GM21367 (cell line): ENCODE results near the gene MAPKAP1.

Source experiments
- ATAC-seq: cut with Tn5 transposase; IDR thresholded peaks from one replicate; pipeline ENCODE4 v1.9.1; 2021; ENCODE audit not compliant: unreplicated experiment

MAPKAP1 gene

DNA sequence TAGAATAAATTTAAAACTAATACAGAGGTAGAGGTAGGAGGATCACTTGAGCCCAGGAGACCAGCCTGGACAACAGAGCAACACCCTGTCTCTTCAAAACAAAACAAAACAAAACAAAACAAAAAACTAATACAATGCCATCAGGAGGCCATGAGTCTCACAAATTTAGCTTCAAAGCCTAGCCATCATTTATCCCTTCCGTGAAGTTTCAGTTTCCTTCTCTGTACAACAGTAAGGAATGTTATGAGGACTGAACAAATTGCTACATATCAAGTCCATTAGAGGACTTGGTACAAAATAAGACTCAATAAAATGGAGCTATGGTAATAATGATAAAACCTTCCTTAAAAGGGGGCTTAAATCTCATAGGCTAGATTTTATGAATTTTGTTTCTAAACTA, 60.8 kb downstream of the MAPKAP1 start:
- no peak for ATAC-seq

DNA sequence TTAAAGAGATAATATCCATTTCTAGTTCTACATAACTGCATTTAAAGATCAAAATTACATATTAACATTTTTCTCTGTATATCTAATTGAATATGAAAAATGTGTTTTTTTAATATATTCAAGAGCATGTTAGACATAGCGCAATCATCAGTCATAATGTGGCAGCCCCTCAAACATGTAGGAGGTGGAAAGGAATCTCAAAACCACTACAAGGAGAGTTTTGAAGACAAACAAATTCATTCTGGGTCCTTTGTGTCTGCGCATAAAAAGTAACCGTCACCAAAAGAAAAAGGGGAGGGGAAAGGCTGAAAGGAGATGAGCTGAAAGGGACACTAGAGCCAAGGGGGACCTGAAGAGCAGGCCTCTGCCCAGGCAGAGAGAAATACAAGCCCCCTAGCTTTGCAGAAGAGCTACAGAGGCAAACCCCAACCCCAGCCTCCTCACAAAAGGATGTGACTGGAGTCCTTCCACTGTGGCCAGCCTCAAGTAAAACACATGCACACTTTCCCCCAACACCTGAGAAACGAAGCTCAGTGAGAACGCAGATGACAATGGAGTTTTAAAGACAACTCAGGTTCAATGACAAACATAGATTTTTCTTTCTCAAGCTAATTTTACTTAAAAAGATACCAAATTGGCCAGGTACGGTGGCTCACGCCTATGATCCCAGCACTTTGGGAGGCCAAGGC, 62.0 kb downstream of the MAPKAP1 start:
- ATAC-seq, result no peak

DNA sequence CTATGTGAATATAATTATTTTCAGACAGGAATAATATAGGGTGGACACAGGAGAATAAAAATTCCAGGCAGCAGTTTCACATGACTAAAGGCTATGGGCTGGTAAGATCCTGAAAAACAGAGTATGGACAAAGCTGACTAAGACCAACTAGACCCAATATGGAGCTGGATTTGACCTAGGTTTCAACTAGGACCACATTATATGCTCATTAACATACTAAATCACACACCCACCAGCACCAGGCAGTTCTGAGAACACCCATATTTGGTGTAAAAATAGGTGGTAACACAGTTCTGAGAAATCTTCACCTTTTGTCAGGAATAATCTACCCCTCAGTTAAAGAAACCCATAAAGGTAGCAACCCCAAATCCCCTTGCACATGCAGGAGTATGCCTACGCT, 64.7 kb downstream of the MAPKAP1 start:
- no peak for ATAC-seq

DNA sequence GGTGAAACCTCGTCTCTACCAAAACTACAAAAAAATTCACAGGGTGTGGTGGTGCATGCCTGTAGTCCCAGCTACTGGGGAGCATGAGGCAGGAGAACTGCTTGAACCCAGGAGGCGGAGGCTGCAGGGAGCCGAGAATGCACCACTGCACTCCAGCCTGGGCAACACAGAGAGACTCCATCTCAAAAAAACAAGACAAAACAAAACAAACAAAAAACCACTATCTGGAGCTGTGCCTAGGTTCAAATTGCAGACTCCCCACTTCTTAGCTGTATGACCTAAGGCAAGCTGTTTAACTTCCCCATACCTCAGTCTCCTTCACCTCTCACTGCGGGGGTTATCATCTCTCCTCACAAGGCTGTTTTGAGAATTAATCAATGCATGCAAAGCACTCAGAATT, 68.0 kb downstream of the MAPKAP1 start:
- no peak for ATAC-seq

DNA sequence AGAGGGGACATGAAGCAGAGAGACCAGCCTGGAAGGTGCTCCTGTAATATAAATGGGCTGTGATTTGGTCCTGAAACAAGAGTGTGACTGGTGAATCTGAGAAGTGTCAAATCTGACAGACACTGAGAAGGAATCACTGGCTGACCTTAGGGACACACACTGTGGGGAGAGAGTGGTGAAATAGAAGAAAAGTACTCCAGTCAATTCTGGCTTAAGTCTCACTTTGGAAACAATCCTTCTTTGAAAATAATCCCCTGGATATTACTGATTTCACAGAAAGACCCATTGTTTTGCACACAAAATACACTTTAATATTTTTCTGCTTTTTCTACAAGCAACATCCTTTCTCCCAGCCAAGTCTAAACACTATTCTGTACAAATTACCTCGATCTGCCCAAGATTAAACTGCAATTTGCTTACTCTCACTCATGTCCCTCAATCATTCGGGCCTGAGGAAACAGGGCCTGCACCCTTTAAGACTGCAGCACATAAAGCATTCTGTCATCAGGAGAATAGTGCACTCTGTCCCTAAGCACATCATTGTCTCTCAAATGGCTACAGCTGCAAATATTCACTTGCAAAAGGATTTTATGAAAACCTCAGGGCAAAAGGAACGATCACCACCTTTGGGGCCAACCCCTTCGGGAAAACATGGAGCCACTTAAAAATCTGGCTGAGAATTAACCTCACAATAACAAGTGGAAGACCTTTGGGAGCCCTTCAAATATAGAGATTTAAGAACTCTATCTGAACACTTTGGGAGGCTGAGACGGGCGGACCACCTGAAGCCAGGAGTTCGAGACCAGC, 68.6 kb downstream of the MAPKAP1 start:
- ATAC-seq, result no peak

GRCh38 chr9:125637241-125637640, 69.8 kb downstream of the MAPKAP1 start:
- ATAC-seq, result no peak

DNA sequence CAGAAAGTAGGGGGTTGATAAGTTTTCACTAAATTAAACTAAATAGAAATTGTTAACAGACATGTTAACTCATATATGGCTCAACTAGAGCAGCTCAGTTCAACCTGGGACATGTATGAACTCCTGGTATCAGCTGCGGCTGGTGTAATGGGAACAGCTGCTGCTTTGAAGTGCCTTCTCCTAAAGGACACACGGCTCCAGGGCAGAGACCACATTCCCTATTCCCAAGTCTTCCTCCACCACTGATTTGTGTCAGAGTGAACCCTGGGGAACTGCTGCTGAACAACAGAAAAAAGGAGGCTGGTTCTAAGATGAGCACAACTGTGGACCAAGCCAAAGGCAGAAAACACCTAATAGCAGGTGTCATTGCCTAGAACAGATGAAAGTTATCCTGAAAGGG, 71.1 kb downstream of the MAPKAP1 start:
- ATAC-seq, result no peak

DNA sequence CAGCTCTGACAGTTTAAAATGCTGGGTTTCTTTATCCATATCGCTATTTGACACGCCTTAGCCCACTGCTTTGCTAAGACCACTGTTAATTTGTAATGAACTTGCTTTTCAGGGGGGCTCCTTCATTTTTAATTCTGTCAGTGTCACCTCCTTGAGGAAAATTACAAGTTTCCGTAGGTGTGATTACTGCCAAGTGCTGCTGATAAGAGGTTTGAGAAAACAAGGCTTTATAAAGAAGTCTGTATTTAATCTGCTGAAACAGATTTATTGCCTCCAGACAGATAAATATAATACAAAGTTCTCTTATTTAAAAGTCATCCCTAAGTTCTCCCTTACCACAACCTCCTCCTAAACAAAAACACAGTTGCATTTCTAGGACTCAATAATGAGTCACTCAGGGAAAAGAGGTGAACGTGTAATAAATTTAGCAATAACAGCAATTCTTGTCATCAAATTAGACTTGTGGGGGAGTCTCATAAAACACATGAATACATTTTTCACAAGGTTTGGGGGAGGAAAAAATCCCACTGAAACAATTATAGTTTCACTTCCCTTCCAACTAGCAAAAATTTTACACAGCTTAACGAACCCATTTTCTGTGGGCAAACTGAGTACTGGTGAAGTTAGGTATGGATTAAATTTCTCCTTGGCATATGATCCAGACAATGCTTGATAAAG, 72.8 kb downstream of the MAPKAP1 start:
- no peak for ATAC-seq

DNA sequence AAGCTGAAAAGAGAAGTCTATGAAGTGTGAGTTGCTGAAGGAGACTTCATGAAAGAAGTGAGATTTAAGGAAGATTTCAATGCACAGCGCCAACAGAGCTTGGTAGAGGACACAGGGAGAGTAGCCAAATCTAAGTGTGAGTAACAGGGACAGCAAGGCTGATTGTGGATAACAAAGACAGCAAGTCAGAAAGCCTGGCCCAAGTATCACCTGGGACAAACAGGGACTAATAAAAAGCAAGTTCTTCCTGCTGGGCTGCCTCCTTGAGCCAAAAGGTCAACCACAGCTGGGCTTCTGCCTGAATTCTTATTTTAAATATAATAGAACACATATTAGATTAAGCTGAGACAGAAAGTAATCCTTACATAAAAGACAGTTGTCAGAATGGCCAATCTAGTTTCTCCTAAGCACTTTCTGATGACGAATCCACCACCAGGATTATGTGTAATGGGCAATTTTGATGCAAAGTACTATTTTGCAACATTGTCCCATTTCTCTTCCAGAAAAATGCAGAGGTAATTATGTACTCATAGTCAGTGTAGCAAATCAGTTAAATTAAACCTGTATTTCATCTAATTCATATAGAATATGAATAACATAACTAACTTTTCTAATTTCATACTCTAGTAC, 73.8 kb downstream of the MAPKAP1 start:
- ATAC-seq, result no peak

DNA sequence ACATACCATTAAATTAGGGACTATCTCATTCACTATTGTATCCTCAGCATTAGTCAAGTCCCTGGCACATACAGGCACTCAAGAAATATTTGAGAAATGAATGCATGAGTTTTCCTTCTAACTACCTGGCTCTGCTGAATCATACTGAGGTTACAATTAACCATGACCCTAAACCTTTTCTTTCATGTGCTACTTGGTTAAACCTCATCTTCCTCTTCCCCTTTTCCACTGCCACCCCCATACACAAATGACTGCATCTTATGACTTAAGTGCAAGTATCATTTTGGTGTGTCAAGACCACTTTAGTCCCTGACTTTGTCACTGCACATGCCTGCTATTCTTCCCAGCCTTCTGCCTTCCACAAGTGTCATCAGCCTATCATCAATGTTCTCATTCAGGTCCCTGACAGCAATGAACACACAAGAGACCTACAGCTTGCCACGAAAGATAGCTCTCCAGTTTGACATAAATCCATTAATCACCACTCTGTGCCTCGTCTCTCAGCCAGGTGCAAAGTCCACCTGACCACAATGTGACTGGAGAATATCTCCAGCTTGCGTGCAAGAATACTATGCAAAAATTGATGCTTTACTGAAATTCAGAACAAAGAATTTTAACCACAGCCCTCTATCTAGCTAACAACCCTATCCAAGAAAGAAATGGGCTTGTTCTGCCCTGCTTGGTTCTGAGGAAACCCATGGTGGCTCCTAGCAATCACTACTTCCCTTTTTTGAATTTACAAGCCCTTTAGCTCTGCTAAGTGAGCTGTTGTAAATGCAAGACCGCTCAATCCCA, 74.5 kb downstream of the MAPKAP1 start:
- peak; percentile 40 for ATAC-seq

DNA sequence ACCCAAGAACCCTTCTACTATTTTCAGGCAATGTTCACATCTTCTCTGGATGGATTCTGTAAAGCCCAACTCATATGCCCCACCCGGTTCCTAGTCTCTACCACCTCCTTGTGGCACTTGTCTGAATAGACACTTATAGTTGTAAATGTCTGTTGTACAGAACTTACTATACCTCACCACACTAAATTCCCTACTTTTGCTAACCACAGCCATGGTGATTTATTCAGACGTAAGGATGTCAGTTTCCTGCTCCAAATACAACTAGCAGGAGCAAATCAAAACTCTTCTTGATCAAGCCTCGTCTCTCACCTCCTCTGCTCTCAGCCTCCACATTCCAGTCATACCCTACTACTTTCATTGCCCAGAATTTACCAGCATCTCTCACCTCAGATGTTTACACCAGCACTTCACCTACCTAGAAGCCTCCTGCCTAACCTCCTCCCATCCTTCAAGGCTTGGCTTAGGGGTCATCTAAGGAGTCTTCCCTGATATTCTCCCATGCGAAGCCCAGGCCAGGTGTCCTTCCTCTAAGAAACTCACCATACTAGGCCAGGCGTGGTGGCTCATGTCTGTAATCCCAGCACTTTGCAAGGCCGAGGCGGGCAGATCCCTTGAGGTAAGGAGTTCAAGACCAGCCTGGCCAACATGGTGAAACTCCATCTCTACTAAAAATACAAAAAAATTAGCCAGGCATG, 75.5 kb downstream of the MAPKAP1 start:
- no peak for ATAC-seq

DNA sequence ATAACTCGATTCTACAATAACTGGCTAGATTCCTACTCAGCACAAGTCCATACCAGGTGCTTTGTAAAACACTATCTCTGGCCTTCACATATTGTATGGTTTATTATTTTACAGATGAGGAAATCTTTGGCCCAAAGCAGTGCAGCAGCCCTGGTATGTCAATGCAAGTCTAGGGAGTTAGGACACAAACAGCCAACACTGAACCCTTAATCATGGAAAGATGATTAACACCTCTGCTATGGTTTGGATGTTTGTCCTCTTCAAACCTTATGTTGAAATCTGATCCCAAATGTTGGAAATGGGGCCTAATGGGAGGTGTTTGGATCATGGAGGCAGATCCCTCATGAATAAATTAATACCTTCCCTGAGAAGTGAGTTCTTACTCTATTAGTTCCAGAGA, 76.6 kb downstream of the MAPKAP1 start:
- ATAC-seq, result no peak

GRCh38 chr9:125629446-125629845, 77.6 kb downstream of the MAPKAP1 start:
- no peak for ATAC-seq

GRCh38 chr9:125626187-125626586, 80.8 kb downstream of the MAPKAP1 start:
- no peak for ATAC-seq

DNA sequence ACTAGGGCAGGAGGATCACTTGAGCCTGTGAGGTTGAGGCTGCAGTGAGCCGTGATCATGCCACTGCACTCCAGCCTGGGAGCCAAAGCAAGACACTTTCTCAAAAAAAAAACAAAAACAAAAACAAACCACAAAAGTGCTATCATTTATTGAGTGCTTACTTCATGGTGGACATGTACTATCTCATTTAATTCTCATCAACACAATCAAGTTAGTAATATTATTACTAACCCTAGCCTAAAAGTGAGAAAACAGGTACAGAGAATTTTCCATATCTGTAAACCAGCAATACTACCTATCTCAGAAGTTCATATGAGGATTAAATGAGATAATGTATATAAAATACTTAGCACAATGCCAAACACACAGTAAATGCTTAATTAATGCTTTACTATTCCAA, 85.8 kb downstream of the MAPKAP1 start:
- no peak for ATAC-seq

DNA sequence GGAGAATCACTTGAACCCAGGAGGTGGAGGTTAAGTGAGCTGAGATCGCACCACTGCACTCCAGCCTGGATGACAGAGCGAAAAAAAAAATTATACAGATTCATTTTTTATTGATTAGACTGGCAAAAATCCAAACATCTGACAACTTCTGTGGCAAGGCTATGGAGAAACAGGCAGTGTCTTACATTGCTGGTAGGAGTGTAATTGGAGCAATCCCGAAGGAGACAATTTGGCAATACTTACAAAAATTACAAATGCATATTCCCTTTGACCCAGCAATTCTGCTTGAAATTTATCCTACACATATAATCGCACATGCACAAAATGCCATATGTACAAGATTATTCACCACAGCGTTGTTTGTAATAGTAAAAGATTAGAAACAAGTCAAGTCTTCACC, 86.8 kb downstream of the MAPKAP1 start:
- ATAC-seq, result no peak

GRCh38 chr9:125617087-125617486, 89.9 kb downstream of the MAPKAP1 start:
- ATAC-seq, result no peak

- ATAC-seq, result no peak
Measured at GRCh38 chr9:125613141-125613540, 93.9 kb downstream of the MAPKAP1 start.

DNA sequence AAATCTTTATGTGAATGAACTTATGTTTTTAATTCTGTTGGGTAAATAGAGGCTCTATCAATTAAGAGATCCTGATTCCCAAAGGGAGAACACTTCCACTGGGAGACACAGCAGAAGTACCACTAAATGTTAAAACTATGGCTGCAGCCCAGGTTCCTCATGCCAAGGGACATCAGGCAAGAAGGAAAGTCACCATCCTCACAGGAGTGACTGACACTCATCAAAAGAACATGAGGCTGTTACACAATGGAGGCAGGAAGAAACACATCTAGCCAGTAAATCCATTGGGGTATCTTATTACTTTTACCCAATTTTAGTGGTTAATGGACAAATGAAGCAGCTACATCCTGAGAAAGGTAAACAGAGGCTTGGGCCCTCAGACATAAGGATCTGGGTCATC, 94.4 kb downstream of the MAPKAP1 start:
- ATAC-seq, result no peak

GRCh38 chr9:125611121-125611765, 95.8 kb downstream of the MAPKAP1 start:
- ATAC-seq, result no peak
